HG02973 (cell line): ENCODE measurements around the gene CCDC106.

Experiments used
- ATAC-seq: cut with Tn5 transposase; IDR thresholded peaks from one replicate; pipeline ENCODE4 v1.9.1; 2021; ENCODE audit warnings: moderate library complexity; ENCODE audit not compliant: unreplicated experiment

CCDC106 gene

DNA sequence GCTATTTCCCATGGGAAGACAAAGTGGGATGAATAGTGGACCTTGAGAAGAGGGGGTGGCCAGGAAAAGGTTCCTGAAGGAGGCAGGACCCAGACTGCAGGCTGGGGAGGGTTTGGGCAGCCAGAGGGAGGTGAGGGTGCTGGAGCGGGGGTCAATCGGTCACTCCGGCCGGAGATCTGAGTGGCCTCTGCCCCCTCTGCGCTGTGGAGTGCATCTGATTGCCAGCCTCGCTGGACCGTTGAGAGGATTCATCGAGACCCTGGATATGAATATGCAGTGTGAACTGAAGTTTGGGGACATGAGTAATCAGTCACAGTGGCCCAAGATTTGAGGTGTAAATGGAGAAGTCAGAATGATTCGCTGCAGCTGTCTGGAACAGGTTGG, 12.7 kb upstream of the CCDC106 start:
- ATAC-seq, result no peak

DNA sequence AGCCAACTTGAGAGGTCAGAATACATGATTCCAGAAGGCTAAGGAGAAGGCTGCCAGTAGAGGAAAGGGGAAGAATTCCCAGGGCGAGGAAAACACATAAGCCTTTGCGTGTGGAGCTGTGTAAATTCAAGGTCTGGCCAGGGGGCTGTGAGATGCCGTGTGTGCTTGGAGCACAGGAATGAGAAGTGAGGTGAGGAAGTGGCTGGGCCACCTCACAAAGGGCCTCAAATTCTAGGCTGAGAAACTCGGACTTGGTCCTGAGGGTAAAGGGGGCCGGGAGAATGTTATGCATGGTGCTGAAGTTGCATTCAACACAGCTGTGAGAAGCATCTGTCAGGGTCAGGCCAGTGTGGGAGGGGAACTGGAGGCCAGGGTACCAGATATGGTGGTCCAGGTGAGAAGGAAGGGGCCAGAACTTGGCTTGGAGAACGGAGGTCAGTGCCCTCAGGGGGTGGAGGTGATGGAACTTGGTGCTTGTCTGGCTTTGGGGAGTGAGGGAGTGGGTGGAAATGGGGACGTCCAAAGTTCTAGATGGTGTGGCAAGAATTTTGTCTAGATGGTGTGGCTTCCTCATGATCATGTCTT, 12.1 kb upstream of the CCDC106 start:
- no peak for ATAC-seq

DNA sequence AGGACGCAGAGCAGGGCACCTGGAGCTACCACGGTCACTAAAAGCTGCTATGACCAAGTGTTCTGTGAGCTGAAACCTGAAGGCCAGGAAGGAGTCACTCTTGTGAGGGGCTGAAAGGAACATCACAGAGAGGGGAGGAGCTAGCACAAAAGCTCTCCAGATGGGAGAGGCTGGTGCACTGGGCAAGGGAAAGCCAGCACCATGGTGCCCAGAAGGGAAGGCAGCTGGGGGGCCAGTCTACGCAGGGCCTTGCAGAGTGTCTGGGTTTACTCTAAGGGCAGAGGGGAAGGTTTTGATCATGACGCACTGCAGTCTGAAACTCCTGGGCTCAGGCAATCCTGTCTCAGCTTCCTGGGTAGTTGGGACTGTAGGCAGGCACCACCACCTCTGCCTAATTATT, 11.3 kb upstream of the CCDC106 start:
- ATAC-seq, result no peak

DNA sequence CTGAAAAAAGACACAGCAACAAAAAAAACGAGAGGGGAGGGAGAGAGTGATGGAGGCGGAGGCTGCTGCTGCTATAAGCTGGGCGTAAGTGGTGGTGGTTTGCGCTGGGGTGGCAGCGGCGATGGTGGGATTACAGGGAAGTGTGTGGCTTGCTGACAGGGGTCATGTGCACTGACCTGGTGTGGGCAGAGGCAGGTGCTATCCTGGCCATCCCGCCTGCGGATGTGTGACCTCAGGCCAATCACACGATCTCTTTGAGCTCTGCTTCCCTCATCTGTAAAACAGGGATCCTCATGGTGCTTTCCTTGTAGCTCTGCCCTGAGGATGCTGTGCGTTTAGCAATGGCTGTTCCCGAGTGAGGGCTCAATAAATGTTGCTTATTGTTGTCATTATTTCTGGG, 10.5 kb upstream of the CCDC106 start:
- no peak for ATAC-seq

DNA sequence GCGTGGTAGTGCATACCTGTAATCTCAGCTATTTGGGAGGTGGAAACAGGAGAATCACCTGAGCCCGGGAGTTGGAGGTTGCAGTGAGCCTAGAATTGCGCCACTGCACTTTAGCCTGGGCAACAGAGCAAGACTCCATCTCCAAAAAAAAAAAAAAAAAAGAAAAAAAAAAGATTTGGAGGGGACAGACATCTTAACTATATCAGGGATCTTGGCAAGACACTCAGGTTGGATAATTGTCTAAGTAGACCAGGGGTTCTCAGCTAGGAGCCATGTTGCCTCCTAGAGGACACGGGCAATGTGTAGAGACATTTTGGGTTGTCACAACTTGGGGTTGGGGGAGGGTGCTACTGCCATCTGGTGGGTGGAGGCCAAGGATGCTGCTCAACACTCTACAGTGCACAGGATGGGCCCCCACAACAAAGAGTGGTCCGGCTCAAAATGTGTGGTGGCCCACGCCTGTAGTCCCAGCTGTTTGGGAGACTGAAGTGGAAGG, 9.1 kb upstream of the CCDC106 start:
- no peak for ATAC-seq

DNA sequence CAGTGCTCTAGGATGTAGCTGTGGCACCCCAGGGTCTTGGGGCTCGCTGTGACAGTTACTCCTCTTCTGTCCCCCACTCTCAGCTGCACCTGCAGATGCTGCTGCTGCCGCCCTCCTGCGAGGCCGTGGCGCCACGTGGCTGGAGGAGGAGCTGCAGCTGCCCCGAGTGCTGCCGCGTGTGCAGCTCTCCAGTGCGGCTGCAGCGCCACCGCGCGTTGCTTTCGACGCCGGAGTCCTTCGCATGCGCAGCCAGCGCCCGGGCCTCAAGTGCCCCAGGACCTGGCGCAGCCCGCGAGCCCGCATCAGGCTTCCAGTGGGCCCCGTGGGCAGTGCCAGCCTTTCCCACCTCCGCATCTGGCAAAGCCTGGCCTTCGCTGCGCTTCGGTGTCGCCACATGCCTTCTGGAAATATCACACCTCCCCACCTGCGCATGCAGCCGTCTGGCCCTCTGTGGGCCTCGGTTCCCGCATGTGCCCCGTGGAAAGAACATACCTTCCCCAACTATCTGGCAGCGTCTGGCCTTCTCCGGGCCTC, 7.9 kb upstream of the CCDC106 start:
- ATAC-seq, result no peak

DNA sequence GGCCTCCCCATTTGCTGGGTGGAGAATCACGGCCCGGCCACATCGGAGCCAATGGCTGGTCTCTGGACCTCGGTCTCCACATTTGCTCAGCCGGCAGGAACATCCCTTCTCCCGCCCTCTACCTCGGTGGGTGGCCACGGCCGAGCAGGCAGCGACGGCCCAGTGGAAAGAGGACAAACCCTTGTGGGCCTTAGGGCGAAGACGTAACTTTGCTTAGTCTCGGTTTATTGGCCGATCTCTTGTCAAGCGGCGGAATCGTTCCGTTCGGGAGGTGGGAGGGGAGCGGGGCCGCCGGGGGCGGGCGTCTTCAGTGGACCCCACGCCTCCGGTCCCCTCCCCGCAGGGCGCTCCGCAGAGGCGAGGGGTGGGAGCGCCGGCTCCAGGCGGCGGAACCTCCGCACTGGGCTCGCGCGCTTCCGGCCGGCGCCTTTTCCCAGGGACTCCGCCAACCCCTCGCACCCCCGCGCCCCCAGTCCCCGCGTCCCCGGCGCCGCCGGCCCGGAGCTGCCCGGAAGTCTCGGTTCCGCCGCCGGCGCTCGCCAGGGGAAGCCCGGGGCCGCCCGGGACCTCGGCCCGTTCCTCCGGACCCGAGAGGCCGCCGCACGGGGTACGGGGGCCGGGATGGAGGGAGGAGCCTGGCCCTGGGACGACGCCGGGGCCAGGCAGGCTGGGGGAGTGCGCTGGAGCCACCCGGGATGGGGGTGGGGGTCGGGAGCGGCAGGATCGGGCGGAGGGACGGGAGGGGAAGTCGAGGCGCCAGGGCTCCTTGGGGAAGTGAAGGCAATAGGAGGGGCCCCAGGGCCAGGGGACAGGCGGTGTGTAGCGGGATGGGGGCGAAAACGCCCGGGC, 7.2 kb upstream of the CCDC106 start, which contains the start of gene ZNF580:
TSS of gene ZNF580 (plus strand) at position 426 of the 849 bp plus-strand sequence. CDS start 1,507 bp downstream, outside the sequence.
- no peak for ATAC-seq

DNA sequence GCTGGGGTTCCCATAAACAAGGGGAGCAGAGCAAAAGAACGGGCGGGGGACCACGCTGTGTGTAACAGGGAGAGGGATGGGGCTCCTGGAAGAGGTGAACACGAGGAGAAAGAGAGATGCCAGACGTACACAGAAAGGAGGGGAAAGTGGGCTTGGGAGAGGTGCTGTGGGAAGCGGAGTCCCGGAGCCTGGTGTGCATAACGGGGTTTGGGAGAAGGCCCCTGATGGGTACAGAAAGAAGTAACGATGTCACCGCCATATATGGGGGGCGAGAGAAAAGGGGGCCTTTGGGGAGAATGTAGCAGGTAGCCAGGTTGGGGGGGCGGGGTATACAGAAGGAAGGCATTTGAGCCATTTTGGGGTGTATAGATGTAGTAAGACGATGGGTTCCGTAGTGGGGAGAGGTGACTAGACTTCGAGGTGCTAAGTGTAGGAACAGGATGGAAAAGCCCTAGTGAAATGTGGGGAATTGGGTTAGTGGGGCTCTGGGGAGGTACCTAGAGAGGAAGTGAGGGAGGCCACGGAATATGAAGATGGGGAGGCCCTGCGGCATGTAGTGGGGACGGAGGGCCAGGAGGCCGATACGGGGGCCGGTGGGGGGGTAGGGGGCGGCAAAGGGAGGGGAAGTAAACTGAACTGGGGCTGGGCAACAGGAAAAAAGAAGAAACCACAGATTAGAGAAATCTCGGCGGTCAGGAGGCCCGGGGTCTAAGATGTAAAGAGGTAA, 6.4 kb upstream of the CCDC106 start:
- ATAC-seq, result no peak

DNA sequence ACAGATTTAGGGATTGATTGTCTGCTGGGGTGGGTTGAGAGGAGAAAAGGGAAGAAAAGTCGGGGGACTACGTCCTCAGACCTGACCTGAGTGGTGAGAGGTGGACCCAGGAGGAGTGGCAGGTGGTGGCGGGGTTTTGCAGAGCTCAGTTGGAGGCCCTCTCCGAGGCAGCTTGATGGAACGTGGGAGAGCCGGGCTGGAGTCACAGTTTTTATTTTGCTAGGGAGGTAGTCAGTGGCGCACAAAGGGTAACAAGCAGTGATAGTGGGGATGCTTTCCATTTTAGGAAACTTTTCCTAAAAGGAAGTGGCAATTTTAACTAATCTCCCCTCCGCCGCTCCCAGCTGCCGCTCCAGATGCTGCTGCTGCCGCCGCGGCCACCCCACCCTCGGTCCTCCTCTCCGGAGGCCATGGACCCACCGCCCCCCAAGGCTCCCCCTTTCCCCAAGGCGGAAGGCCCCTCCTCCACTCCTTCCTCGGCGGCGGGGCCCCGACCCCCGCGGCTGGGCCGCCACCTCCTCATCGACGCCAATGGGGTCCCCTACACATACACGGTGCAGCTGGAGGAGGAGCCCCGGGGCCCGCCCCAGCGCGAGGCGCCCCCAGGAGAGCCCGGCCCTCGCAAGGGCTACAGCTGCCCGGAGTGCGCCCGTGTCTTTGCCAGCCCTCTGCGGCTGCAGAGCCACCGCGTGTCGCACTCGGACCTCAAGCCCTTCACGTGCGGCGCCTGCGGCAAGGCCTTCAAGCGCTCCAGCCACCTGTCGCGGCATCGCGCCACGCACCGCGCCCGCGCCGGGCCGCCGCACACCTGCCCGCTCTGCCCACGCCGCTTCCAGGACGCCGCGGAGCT, 5.6 kb upstream of the CCDC106 start:
- no peak for ATAC-seq

DNA sequence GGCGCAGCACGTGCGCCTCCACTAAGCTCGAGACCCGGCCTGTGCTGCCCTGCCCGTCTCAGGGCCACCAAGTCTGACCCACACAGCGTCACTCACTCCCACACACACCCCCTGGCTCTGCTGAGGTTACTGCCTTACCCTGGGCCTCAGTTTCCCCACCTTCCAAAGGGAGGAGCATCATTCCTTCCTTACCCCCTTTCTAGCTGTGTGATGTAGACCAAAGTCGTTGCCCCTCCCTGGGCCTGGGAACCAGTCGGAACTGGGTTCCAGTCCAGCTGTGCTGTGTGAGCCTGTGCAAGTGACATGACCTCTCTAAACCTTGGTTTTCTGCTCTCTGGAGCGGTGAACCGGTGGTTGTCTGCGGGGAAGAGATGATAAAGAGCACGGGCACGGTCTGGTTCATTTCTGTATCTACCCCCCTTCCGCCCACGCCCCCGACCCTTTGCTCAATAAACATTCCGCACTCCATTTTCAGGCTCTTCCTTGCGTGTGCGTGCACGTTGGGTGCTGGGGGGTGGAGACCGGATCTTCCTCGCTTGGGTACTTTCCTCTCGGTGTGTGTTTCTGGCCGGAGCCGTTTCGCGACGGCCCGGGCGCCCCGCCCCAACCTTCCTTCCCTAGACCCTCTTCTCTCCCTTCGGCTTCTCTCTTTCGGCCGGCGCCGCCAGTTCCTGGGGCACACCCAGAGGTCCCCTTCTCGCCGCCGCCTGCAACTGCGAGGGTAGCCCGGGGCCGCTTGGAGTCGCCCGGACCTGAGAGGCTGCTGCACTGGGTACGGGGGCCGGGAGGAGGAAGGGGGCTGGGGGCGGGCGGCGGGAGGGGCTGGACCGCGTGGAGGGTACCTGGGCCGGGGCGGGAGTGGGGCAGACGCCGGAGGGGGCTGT, 4.8 kb upstream of the CCDC106 start, which contains the start of gene ZNF581:
TSS of gene ZNF581 (plus strand) at position 647 of the 884 bp plus-strand sequence. CDS start 923 bp downstream, outside the sequence.
- peak; percentile 23 for ATAC-seq

DNA sequence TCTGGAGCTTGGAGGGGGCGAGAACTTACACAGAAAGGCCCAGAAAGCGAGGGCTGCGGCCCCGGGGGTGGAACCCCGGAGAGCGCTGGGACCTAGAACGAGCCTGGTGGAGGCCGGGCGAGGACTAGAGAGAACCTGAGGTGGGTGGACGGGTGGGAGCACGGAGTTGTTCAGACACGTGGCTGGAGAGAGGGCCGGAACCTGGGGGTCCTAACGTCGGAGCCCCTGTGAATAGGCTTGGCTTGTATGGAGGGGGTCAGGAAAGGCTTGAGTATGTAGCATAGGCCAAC, 4.2 kb upstream of the CCDC106 start:
- ATAC-seq, result no peak

DNA sequence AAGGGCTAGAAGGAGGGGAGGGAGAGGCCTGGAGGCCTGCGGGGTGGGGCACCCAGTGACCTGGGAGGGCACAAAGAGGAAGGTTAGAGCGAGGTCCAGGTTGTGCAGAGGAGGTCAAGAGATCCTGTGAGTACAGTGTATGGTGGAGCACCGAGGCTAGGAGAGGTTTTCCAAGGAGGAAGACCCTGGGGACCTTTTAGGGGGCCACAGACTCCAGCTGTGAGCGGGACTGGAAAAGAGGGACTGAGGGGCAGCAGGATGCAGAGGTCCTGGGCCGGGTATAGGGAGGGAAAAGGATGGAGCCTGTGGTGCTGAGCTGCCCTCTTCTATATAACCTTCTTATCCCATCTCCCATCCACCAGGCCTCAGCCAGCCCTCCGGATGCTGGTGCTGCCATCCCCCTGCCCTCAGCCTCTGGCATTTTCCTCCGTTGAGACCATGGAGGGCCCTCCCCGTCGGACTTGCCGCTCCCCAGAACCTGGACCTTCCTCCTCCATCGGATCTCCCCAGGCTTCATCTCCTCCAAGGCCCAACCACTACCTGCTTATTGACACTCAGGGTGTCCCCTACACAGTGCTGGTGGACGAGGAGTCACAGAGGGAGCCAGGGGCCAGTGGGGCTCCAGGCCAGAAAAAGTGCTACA, 3.7 kb upstream of the CCDC106 start:
- ATAC-seq, result no peak

DNA sequence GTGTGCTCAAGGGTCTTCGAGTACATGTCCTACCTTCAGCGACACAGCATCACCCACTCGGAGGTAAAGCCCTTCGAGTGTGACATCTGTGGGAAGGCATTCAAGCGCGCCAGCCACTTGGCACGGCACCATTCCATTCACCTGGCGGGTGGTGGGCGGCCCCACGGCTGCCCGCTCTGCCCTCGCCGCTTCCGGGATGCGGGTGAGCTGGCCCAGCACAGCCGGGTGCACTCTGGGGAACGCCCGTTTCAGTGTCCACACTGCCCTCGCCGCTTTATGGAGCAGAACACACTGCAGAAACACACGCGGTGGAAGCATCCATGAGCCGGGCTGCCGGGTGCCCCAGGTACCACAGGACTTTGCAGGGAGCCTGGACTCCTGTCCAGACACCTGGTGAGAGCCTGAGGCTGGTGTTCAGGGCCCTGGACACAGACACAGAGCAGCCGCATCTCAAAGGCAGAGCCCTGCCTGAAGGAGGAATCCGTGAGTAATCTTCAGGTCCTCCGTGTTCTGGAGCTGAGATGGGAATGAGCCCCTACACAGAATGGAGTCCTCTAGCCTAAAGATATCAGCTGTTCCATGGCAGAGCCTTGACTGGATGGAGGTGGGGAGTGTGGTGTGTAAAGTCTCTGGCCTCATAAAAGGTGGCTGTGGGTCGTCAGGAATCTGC, 3.0 kb upstream of the CCDC106 start:
- ATAC-seq, result no peak

DNA sequence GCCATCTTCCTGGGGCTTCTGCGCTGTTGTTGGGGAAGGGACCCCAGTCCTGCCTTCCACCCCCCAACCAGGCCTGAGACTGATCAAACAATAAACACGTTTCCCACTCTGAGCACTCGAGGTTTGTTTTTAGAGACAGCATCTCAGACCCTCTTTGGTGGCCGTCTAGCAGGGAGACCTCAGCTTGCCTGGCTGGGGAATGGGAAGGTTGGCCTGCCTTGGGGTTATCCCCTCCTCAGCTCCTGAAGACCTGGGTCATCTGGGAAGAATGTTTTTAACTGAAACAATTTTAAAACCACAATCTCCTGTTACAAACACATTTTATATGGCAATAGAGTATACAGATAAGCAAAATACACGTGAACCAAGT, 2.5 kb upstream of the CCDC106 start:
- ATAC-seq, result no peak

DNA sequence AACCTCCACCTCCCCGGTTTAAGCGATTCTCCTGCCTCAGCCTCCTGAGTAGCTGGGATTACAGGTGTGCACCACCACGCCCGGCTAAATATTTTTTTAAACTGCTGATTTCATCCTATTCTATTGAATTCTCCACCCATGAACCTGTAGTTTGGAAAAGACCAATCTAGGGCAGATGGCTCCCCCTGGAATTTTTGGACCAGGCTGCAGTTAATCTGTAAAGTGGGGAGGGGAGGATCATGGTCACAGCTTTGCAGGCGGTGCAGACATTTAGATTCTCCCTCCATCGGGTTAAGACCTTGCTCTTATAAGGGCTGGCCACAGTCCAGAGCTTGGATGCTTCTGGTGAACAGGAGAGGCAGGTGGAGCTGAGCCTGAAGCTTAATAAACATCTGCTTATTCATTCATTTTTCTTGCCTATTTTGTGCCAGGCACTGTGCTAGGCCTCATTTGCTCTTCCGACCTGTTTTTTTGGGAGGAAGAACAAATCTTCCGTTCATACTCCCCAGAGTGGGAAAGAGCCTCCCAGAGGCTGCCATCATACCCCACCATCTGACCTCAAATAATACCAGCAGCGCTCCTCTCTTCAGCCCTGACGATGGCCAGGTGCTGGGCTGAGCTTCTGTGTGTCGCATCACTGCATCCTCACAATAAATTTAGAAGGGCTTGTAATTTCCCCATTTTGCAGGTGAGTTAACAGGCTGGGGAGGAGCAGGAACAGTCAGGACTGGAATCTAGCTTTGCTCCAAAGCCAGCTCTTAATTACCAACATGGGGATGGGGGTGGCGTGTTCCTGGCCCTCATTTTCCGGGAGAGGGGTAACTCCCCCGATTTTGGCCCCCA, 902 bp upstream of the CCDC106 start:
- no peak for ATAC-seq

DNA sequence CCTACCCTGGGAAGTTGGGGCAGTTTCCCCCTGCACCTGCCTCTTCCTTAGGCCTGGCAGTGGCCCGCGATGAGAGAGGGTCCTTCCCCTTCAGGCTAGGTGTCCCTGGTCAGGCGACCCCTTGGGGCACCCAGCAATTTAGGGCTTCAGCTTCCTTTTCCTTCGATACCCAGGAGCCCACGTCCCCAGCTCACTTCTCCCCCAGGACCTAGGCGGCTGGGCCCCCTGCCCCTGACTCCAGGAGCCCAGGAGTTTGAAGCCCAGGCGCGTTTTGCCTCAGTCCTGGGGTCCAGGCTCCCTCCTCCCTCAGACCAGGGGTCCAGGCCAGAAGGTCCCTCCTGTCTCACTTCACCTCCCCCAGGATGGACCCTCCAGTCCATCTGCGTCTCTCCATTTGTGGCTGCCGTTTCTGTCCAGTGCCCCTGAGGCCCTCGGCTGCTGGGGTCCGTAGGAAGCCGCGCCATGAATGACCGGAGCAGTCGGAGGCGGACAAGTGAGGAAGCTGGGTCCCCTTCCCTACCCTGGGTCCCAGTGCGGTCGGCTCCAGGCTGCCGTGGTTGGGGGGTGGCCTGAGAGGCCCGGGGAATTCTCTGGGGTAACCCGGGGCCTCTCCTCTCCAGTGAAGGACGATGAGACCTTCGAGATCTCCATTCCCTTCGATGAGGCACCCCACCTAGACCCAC, 714 bp downstream of the CCDC106 start:
- no peak for ATAC-seq
